Right lung (tissue), 10 donors: Measurements from ENCODE around the gene CFAP206. TPM values are rescaled to one million over a fixed set of nuclear protein-coding genes. Genes with fewer than 3 reads are reported as not detected.
A peak's percentile ranks its signal among the peaks of the same experiment; 100 is the strongest.

ENCODE experiments used
- DNase-seq, 2 donors: peaks; one replicate each; pipeline ENCODE4 v3.0.0-alpha.2; 2013
- long read RNA-seq, 8 donors: transcript quantifications; one replicate each; lab custom pipeline, GENCODE V29; 2026
- polyA plus RNA-seq, 5 donors: library from polyadenylated mRNA; unstranded; fragments of 120-200 nt; gene quantifications; one replicate each; pipeline versions ENCODE4 v1.2.1 to v1.2.3, GENCODE V29; 2013; ENCODE audit warnings: inconsistent platforms in 1 of 5, low replicate concordance in 1 of 5; ENCODE audit not compliant: insufficient read length in 5 of 5, insufficient read depth in 1 of 5

Gene CFAP206
- 1 to 10 TPM; 1.2 to 4.2 (median 2.4) TPM for polyA plus RNA-seq
- long read RNA-seq, donor 1, partial matches to known transcripts: 0 of 1 reads
- long read RNA-seq, donor 1, other reads (novel, unspliced or antisense): 0 of 1 reads
- long read RNA-seq, donor 2: 0 reads
- long read RNA-seq, donor 3, partial matches to known transcripts: 0 of 1 reads
- long read RNA-seq, donor 3, other reads (novel, unspliced or antisense): 0 of 1 reads
- long read RNA-seq, donor 4: 0 reads
- long read RNA-seq, donor 5: 0 reads
- long read RNA-seq, donor 6, partial matches to known transcripts: 0 of 1 reads
- long read RNA-seq, donor 6, other reads (novel, unspliced or antisense): 0 of 1 reads
- long read RNA-seq, donor 7: 0 reads
- long read RNA-seq, donor 8: 0 reads

- peak; percentile 89 to 91 for DNase-seq
These were observed at the start of gene CFAP206 for GRCh38 chr6:87407901-87408720. CFAP206 (plus strand) TSS chr6:87407972; CDS start chr6:87409840, 1,868 bp downstream.

GRCh38 chr6:87364602-87365252 lies 43.0 kb upstream of the CFAP206 start:
- no peak for DNase-seq

GRCh38 chr6:87366072-87366827 lies 41.5 kb upstream of the CFAP206 start:
- DNase-seq: no peak

- no peak for DNase-seq
These were observed 40.9 kb upstream of the CFAP206 start for GRCh38 chr6:87366899-87367298.

GRCh38 chr6:87373377-87373776 lies 34.4 kb upstream of the CFAP206 start:
- DNase-seq: no peak

- DNase-seq: no peak
These were observed 32.5 kb upstream of the CFAP206 start for GRCh38 chr6:87375315-87375714.

- no peak for DNase-seq
These were observed 31.1 kb upstream of the CFAP206 start for GRCh38 chr6:87376643-87377042.

GRCh38 chr6:87378947-87379346 lies 28.8 kb upstream of the CFAP206 start:
- no peak for DNase-seq

- DNase-seq: no peak
These were observed 24.9 kb upstream of the CFAP206 start for GRCh38 chr6:87382861-87383260.

GRCh38 chr6:87384038-87384437 lies 23.7 kb upstream of the CFAP206 start:
- DNase-seq: no peak

GRCh38 chr6:87384449-87384848 lies 23.3 kb upstream of the CFAP206 start:
- DNase-seq: no peak

- peak in 1 of 2 donors; percentile 11 for DNase-seq
These were observed 16.4 kb upstream of the CFAP206 start for GRCh38 chr6:87391334-87391733.

GRCh38 chr6:87393026-87393622 lies 14.6 kb upstream of the CFAP206 start:
- peak; percentile 38 to 61 for DNase-seq

- DNase-seq: no peak
These were observed 12.3 kb upstream of the CFAP206 start for GRCh38 chr6:87395431-87395830.

- DNase-seq: no peak
These were observed 11.0 kb upstream of the CFAP206 start for GRCh38 chr6:87396595-87397392.

GRCh38 chr6:87397656-87398055 lies 10.1 kb upstream of the CFAP206 start:
- DNase-seq: no peak

GRCh38 chr6:87401832-87402231 lies 5.9 kb upstream of the CFAP206 start:
- no peak for DNase-seq

GRCh38 chr6:87407561-87407900 lies 241 bp upstream of the CFAP206 start:
- peak in 1 of 2 donors; percentile 61 for DNase-seq

GRCh38 chr6:87408721-87409155 lies 966 bp downstream of the CFAP206 start:
- DNase-seq: no peak

- DNase-seq: no peak
These were observed 11.5 kb downstream of the CFAP206 start for GRCh38 chr6:87419266-87419665.
